ENCODE results near the gene CDH23. TPM values are rescaled to one million over a fixed set of nuclear protein-coding genes. Genes with fewer than 3 reads are reported as not detected.

The CDH23 gene
- total RNA-seq, 2 experiments from 2014 or later = 4.6 to 5.2 TPM

DNA sequence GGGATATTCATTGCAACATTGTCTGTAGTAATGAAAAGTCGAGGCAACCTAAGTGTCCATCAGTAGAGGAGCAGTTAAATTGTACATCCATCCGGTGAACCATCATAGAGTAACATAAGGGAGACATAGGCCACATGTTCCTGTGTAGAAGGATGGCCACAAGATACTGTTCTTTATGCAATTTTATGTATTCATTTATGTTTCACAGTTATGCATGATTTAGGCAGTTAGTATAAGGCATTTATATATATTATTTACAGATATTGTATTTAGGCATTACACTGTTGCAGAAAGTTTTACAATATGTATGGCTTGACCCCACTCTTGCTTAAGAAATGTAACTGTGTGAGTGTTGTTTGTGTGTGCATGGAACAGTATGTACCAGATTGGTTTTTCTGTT lies 36.0 kb upstream of the CDH23 start:
- Histone ChIP-seq H3K4me1 (ENCODE audit: insufficient read depth, low read length) (no peaks in the 10 kb centered on the region), H3K36me3 (ENCODE audit: insufficient read depth, low read length) (peaks cover 18% of the 10 kb centered on the region), H3K4me3 (ENCODE audit: low read length) (no peak overlapping the region), H3K27me3 (ENCODE audit: control insufficient read depth in 1 of 2, insufficient read depth in 2 of 2, low read length in 2 of 2) (no peaks in the 10 kb centered on the region), H3K27ac (ENCODE audit: low read depth in 1 of 2, low read length in 2 of 2) (no peak overlapping the region), H3K9me3 (ENCODE audit: control insufficient read depth in 1 of 2, insufficient read depth in 1 of 2, low read length in 2 of 2) (no peaks in the 10 kb centered on the region)
- intact Hi-C loops (cut with DNase I, micrococcal nuclease) = no loop called here
- Mint-ChIP-seq H3K27me3 (no peaks in the 10 kb centered on the region), H3K9me3 (no peaks in the 10 kb centered on the region), H3K4me1 (ENCODE audit: low read depth) (no peaks in the 10 kb centered on the region), H3K27ac (no peak overlapping the region), H3K4me3 (no peak overlapping the region), H3K36me3 (ENCODE audit: low read depth) (peaks cover 61% of the 10 kb centered on the region)
- TF ChIP-seq, protein P1, sequence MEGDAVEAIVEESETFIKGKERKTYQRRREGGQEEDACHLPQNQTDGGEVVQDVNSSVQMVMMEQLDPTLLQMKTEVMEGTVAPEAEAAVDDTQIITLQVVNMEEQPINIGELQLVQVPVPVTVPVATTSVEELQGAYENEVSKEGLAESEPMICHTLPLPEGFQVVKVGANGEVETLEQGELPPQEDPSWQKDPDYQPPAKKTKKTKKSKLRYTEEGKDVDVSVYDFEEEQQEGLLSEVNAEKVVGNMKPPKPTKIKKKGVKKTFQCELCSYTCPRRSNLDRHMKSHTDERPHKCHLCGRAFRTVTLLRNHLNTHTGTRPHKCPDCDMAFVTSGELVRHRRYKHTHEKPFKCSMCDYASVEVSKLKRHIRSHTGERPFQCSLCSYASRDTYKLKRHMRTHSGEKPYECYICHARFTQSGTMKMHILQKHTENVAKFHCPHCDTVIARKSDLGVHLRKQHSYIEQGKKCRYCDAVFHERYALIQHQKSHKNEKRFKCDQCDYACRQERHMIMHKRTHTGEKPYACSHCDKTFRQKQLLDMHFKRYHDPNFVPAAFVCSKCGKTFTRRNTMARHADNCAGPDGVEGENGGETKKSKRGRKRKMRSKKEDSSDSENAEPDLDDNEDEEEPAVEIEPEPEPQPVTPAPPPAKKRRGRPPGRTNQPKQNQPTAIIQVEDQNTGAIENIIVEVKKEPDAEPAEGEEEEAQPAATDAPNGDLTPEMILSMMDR (IDR thresholded peaks at IDR 0.05) = no peak
- ATAC-seq (ENCODE audit: poor library complexity) (no peak), DNase-seq (no peak)
- POLR2A ChIA-PET = no interaction called here
- CTCF ChIA-PET = no interaction called here

DNA sequence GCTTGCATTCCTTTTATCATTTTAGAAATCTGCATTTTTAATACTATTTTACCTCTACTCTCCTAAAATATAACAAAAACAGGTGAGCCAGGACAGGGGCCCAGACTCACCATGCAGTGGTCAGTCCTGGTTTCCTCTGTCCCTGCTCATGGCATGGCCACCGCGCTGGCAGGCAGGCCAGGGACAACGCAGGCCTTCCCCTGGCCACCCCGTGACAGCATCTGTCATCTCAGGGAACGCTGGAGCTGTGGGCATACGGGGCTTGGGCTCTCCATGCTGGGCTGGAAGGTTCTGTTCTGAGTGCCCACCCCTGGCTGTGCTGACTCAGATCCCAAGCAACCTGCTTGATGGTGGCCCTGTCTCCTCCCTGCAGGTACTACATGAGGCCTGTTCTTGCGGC lies 35.1 kb upstream of the CDH23 start:
- Histone ChIP-seq H3K36me3 (ENCODE audit: insufficient read depth, low read length) (peaks cover 13% of the 10 kb centered on the region), H3K4me3 (ENCODE audit: low read length) (no peak overlapping the region), H3K4me1 (ENCODE audit: insufficient read depth, low read length) (no peaks in the 10 kb centered on the region), H3K9me3 (ENCODE audit: control insufficient read depth in 1 of 2, insufficient read depth in 1 of 2, low read length in 2 of 2) (no peaks in the 10 kb centered on the region), H3K27me3 (ENCODE audit: control insufficient read depth in 1 of 2, insufficient read depth in 2 of 2, low read length in 2 of 2) (no peaks in the 10 kb centered on the region), H3K27ac (ENCODE audit: low read depth in 1 of 2, low read length in 2 of 2) (no peak overlapping the region)
- no peaks in the 10 kb centered on the region for H3K4me1 Mint-ChIP-seq (ENCODE audit: low read depth)
- DNase-seq (no peak), ATAC-seq (ENCODE audit: poor library complexity) (no peak)
- CTCF ChIA-PET = no interaction called here
- TF ChIP-seq, protein P1 (IDR thresholded peaks at IDR 0.05) = no peak
- H3K36me3 Mint-ChIP-seq (ENCODE audit: low read depth) = peaks cover 53% of the 10 kb centered on the region
- POLR2A ChIA-PET = no interaction called here
- no peaks in the 10 kb centered on the region for H3K27me3 Mint-ChIP-seq
- H3K9me3 Mint-ChIP-seq = no peaks in the 10 kb centered on the region
- no peak overlapping the region for H3K4me3 Mint-ChIP-seq
- no peak overlapping the region for H3K27ac Mint-ChIP-seq
- intact Hi-C loops (cut with DNase I, micrococcal nuclease) = no loop called here

- no peak overlapping the region for H3K27ac ChIP-seq (ENCODE audit: low read depth in 1 of 2, low read length in 2 of 2)
- ChIA-PET POLR2A (no interaction called here), CTCF (no interaction called here)
- peaks cover 10% of the 10 kb centered on the region for H3K36me3 ChIP-seq (ENCODE audit: insufficient read depth, low read length)
- DNase-seq (no peak), ATAC-seq (ENCODE audit: poor library complexity) (no peak)
- Mint-ChIP-seq H3K4me1 (ENCODE audit: low read depth) (no peaks in the 10 kb centered on the region), H3K4me3 (no peak overlapping the region), H3K36me3 (ENCODE audit: low read depth) (peaks cover 52% of the 10 kb centered on the region), H3K9me3 (no peaks in the 10 kb centered on the region), H3K27me3 (no peaks in the 10 kb centered on the region), H3K27ac (no peak overlapping the region)
- H3K4me3 ChIP-seq (ENCODE audit: low read length) = no peak overlapping the region
- no peaks in the 10 kb centered on the region for H3K4me1 ChIP-seq (ENCODE audit: insufficient read depth, low read length)
- intact Hi-C loops (cut with DNase I, micrococcal nuclease) = no loop called here
- H3K27me3 ChIP-seq (ENCODE audit: control insufficient read depth in 1 of 2, insufficient read depth in 2 of 2, low read length in 2 of 2) = no peaks in the 10 kb centered on the region
- H3K9me3 ChIP-seq (ENCODE audit: control insufficient read depth in 1 of 2, insufficient read depth in 1 of 2, low read length in 2 of 2) = no peaks in the 10 kb centered on the region
- TF ChIP-seq, protein P1 (IDR thresholded peaks at IDR 0.05) = no peak
Observed at GRCh38 chr10:71362141-71362540, 34.6 kb upstream of the CDH23 start.
